ENCODE results near the gene ZSCAN18. TPM values are rescaled to one million over a fixed set of nuclear protein-coding genes. Genes with fewer than 3 reads are reported as not detected.

Gene ZSCAN18, protein sequence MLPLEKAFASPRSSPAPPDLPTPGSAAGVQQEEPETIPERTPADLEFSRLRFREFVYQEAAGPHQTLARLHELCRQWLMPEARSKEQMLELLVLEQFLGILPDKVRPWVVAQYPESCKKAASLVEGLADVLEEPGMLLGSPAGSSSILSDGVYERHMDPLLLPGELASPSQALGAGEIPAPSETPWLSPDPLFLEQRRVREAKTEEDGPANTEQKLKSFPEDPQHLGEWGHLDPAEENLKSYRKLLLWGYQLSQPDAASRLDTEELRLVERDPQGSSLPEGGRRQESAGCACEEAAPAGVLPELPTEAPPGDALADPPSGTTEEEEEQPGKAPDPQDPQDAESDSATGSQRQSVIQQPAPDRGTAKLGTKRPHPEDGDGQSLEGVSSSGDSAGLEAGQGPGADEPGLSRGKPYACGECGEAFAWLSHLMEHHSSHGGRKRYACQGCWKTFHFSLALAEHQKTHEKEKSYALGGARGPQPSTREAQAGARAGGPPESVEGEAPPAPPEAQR
- 22.2 and 43.2 TPM in 2 replicates for total RNA-seq

DNA sequence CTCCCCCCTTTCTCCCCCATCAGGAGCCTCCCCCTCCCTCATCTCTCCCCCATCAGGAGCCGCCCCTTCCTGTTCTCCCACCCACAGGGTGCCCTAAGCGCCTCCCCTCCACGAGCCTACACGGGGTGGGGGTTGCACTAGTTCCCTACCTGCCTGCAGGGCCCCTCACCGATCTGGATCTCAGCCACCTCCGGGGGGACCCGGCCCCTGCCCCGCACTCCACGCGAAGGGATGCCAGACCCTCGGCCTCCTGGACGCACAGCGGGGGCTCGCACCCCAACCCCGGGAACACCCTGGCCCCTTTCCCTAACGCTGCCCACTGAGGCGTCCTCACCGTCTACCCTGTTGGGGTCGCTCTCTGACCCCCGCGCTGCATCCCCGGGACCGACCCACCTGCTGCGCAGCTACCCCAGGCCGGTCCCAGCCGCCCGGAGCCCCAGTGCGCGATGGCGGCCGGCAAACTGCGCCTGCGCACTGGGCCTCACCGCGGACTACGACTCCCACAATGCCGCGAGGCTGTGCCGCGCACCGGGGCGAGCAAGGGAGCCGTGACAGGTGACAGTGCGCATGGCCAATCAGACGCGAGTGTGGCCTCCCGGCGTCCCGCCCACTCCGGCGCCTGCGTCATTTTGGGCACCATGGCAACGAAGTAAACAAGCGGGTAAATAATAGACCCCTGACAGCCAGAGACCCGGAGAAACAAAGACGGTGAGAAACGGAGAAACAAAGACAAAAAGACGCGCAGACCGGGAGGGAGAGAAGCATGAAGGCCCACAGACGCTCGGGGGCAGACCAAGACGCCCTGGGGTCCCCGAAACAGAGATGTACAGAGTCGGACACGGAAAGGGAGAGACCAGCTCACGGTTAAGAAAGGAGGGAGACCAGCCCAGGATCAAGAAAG, at the start of gene ZSCAN18:
TSS of gene ZSCAN18 (minus strand) at position 451 of the 901 bp plus-strand sequence. CDS start 7,964 bp downstream, outside the sequence.

GRCh38 chr19:58059003-58059670, 38.9 kb downstream of the ZSCAN18 start, which contains the start of gene ZNF135:
Gene ZNF135, plus strand, starts transcription at chr19:58059282. Its CDS starts 721 bp downstream, at chr19:58060003.

Other genes with a start within 250 kb of the ZSCAN18 start
- 6.3 and 14.9 TPM in 2 replicates for gene ZNF587, start 248.4 kb downstream of the ZSCAN18 start, total RNA-seq
- gene ZNF814, start 209.2 kb downstream of the ZSCAN18 start, total RNA-seq = 0.71 and 1.4 TPM in 2 replicates
- gene ZNF417, start 181.6 kb downstream of the ZSCAN18 start, total RNA-seq = 3.0 and 6.1 TPM in 2 replicates
- gene ZNF418, start 162.8 kb downstream of the ZSCAN18 start, total RNA-seq = 0.29 and 1.8 TPM in 2 replicates
- 0.29 and 3.5 TPM in 2 replicates for gene ZNF256, start 150.5 kb downstream of the ZSCAN18 start, total RNA-seq
- not detected in 2 replicates for gene C19orf18, start 123.7 kb downstream of the ZSCAN18 start, total RNA-seq
- 1.7 and 6.4 TPM in 2 replicates for gene ZNF606, start 95.4 kb downstream of the ZSCAN18 start, total RNA-seq
- not detected in 2 replicates for gene ZSCAN1, start 64.2 kb downstream of the ZSCAN18 start, total RNA-seq
- 0.58 and 2.5 TPM in 2 replicates for gene ZNF135, start 38.9 kb downstream of the ZSCAN18 start, total RNA-seq
- gene ZNF329, start 52.6 kb upstream of the ZSCAN18 start, total RNA-seq = 6.9 and 8.6 TPM in 2 replicates
- gene ZNF274, start 84.8 kb upstream of the ZSCAN18 start, total RNA-seq = 20.5 and 22.0 TPM in 2 replicates
- 36.3 and 40.4 TPM in 2 replicates for gene ZNF544, start 130.7 kb upstream of the ZSCAN18 start, total RNA-seq
- 2.1 and 4.0 TPM in 2 replicates for gene ZNF8, start 180.7 kb upstream of the ZSCAN18 start, total RNA-seq
- 27.1 and 40.8 TPM in 2 replicates for gene ERVK3-1, start 207.1 kb upstream of the ZSCAN18 start, total RNA-seq
- 1.2 and 3.0 TPM in 2 replicates for gene ZSCAN22, start 228.8 kb upstream of the ZSCAN18 start, total RNA-seq